ENCODE data around the gene OGFOD2.

OGFOD2 gene

DNA sequence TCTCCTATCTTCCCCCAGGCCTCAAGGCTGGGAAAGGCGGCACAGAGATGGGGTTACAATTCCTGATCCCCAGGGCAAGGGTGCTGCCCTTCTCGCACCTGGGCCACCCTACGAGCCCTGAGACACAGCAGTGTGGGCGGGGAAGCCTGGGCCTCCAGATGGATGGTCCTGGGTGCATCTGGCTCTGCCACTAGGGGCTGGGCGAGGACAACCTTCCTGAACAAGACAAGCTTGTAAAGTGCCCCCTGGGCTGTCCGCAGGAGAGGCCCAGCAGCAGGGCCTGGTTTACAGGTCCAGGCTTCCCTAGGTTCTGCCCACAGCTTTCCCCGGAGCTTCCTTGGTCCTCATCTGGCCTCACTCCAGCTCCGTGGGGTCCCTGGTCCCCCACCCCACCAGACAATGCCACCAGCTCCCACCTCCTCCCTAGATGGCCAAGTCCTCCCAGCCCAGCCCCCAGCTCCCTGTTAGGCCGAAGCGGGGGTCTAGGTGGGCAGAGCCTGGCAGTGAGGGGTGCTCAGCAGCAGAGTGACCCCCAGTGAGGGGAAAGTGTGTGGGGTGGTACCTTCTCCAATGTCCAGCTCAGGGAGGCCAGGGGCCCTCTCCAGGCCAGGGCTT is 14.3 kb downstream of the OGFOD2 start:
- no peak for DNase-seq

GRCh38 chr12:122989874-122990419 is 14.9 kb downstream of the OGFOD2 start:
- no peak for DNase-seq

- DNase-seq: no peak
Observed at GRCh38 chr12:122990561-122990960, 15.5 kb downstream of the OGFOD2 start.

- no peak for DNase-seq
Observed at GRCh38 chr12:122990961-122991622, 16.0 kb downstream of the OGFOD2 start.

DNA sequence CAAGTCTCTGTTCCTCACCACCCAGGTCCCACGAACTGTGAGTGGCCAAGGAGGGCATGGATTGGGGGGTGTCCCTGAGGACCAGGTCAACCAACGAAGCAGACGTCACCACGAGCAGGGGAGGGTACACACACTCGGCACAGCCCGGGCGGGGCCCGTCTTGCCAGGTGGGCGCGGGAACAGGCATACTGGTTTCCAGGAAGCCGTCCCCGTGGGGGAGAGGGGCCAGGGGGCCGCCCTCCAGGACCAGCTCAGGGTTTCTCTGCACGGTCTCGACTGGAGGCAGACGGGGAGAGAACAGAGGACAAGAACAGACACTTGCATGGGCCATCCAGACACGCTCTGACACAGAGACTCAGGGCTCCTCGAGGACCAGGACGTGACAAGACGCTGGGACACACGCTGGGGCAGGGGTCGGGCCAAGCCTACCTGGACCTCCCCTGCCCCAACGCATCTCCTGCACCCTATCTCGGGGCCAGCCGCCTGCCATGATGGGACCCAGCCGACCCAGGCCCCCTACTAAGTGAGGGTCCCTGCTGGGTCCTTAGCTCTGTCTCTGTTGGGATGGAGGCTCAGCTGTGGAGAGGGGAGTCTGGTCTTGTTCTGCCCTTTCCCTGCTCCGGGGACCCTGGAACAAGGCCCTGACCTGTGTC is 16.7 kb downstream of the OGFOD2 start:
- DNase-seq: no peak

GRCh38 chr12:122992386-122992785 is 17.3 kb downstream of the OGFOD2 start:
- DNase-seq: no peak

DNA sequence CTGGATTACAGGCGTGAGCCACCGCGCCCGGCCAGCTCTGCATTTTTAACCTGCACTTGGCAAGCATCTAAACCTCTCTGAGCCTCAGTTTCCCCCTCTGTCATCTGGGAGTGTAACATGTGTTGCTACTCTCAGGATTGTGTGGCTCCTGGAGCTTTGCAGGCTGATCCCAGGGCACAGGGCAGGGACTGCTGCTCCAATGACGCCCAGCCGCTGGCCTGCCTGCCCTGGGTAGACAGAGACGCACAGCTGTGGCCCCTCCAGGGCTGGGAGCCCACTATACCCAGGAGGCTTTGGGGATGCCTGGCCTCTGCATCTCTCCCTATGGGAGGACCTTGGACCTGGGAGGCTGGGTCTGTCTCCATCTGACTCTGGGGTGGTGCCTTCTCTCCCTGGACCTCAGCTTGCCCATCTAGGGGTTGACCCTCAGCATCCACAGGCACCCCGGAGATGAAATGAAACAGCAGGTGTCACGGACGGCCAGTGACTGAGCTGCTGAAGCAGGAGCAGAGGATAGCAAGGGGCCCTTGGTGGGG is 19.2 kb downstream of the OGFOD2 start:
- DNase-seq: no peak

GRCh38 chr12:122994781-122995502 is 19.9 kb downstream of the OGFOD2 start:
- DNase-seq: no peak

- no peak for DNase-seq
Observed at GRCh38 chr12:122995503-122996187, 20.6 kb downstream of the OGFOD2 start.

DNA sequence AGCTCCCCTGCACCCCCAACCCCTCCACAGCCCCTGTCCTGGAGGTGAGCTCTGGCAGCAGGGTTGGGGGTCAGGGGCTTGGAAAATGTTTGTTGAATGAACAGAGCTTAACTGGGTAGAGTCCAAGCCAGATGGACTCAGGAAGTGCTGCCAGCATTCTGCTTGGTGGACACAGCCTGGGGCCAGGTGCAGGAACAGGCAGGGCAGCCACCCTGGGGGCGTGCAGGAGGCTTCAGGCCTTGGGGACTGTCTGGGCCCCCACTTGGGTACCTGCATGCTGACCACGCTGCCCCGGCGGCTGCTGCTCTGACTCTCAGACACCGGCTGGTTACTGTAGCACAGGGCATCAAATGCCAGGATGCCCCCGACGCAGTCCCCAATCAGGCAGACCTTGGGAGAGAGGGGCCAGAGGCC is 21.2 kb downstream of the OGFOD2 start:
- no peak for DNase-seq

- no peak for DNase-seq
Observed at GRCh38 chr12:122996621-122997342, 21.7 kb downstream of the OGFOD2 start.

DNA sequence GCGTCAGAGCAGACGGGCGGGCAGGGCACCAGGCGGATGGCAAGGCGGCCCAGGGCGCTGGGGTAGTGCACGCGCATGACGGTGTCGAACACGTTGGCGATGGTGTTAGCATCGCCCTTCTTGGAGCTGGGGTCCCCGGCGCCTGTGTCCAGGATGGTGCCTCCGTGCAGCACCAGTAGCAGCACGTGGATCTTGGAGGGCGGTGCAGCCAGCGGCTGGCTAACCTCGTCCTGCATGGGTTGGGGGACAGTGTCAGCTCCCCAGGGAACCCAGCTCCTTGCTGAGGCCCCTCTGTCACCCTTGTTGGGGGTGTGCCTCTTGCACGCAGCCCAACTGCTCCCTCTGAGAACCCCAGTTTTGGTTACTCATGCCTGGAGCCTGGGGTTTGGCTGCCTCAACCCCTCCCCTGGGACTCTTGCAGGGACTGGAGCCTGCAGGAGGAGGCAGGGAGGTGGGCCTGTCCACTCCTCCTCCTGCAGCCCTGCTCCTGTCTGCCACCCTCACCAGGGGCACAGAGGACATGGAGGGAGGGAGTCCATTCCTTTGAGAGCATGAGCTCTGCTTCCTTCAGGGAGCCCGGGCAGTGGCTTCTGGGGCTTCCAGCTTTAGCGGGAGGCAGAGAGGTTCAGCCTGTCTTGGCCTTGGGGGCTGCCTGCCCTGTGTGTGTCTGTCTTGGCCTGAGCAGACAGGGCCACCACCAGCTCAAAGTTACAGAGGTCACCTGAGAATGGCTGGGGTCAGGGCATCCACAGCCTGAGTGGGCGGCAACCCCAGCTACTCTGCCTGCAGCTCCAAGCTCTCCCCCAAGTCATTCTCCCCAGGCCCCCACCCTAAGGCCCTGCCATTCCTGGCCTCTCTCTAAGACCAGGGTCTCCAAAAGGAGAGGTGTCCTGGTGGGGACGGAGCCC is 22.6 kb downstream of the OGFOD2 start:
- no peak for DNase-seq

DNA sequence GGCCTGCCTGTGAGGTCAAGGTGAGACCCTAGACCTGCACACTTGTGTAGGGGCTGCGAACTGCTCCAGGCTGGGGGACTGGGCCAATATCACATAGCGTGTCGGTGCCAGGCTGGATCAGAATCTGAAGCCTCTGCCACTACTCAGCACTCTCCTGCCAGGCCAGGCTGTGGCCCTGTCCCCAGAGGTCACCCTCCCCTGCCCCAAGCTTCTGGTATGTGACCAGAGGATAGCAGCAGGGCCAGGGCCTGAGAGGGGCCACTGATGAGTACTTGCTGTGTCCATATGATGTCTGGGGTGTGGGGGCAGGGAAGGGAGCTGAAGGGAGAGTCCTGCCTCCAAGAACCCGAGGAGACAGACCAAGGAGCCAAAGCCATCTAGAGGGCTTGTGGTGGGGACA is 23.3 kb downstream of the OGFOD2 start:
- DNase-seq: no peak

DNA sequence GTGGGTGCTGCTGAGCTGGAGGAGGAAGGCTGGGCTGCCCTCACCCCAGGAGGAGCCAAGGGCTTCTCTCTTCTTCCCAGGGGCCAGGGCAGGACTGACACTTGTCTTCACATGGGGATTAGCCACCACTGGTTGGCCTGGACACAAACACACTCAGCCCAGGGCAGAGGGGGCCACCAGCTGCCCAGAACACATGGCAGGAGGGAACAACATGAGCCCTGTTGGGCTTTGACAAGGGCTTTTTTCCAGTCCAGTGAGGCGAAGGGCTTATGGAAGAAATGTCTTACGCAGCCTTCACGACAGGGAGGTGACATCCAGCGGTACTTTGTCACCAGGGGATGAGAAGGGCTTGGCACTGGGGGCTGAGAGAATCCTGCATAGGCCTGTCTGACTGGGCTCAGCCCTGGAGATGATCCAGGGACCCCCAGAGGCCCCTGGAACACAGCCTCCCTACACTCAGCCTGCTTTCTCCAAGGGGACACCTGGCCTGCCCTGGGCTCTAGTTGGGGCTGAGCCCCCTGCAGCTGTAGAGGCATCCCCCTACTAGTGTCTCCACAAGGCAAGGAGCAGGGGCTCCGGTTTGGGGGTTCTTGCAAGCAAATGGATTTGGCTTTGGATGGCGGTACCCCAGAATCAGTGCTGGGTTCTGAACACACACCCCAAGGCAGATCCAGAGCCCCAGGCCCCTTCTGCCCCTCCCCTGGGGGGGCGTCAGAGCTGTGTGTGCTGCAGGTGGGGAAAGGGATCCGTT is 24.3 kb downstream of the OGFOD2 start:
- no peak for DNase-seq

- no peak for DNase-seq
Observed at GRCh38 chr12:122999986-123000420, 25.0 kb downstream of the OGFOD2 start.

DNA sequence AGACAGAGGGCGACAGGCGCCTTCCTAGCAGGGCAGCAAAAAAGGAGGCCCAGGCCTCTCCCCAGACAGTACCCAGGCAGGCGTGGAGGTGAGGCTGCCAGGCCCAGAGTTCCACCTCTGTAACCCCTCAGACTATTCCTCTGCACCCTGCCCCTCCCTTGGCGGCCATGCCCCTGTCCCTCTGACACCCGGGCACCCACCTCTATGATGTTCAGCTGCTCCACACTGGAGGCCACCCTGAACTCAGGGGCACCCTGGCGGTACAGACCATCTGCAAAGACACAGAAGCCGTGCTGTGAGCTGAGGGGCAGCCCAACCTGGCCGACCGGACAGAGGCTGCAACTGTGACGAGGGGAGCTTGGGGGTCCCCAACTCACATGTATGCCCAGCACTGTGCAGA is 25.5 kb downstream of the OGFOD2 start:
- no peak for DNase-seq

DNA sequence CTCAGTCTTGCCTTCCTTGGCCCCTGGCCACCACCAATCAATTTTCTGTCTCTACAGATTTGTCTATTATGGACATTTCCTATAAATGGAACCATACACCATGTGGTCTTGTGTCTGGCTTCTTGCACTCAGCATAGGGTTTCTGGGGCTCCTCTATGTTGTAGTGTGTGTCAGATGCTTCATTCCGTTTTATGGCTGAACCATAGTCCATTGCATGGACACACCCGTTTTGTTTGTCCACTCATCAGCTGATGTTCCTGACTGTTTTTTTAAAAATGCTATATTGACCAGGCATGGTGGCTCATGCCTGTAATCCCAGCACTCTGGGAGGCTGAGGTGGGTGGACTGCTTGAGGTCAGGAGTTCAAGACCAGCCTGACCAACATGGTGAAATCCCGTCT is 26.4 kb downstream of the OGFOD2 start:
- no peak for DNase-seq

- DNase-seq: no peak
Observed at GRCh38 chr12:123003257-123003656, 28.2 kb downstream of the OGFOD2 start.

GRCh38 chr12:123004287-123004686 is 29.2 kb downstream of the OGFOD2 start:
- DNase-seq: no peak

- no peak for DNase-seq
Observed at GRCh38 chr12:123005081-123005626, 30.1 kb downstream of the OGFOD2 start.

All from NCI-H1092 (cell line).